SH-SY5Y (cell line): Measurements from ENCODE around the gene ROR1.

Experiments used
- GATA2 ChIP-seq: IDR thresholded peaks from 2 replicates; pipeline ENCODE4 v1.6.1; 2011; ENCODE audit warnings: mild to moderate bottlenecking, low read depth, low read length
- GATA3 ChIP-seq: IDR thresholded peaks from 2 replicates; pipeline ENCODE4 v1.6.1; 2011; ENCODE audit warnings: low read depth, mild to moderate bottlenecking, low read length, moderate library complexity

ROR1 gene

GRCh38 chr1:64135462-64136223 lies 361.8 kb downstream of the ROR1 start:
- TF ChIP-seq GATA3 (no peak), GATA2 (no peak)

DNA sequence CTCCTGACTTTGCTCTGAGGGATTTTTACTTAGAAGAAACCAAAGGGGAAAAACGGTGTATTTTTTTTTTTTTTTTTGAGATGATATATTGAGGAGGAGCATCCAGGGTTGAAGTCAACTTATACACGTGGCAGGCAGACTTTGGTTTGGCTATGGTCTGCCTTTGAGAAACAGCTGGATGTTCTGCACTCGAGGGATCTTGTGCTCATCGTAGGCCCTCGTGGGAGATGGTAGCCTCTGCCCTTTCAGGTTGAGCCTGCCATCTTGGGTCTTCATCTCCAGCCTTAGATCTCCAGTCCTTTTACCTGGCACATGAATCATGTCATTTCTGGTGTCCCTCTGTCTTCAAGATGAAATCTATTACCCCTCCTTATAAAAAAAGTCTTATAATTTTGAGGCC lies 362.5 kb downstream of the ROR1 start:
- TF ChIP-seq GATA2 (no peak), GATA3 (no peak)

GRCh38 chr1:64136752-64137411 lies 363.1 kb downstream of the ROR1 start:
- TF ChIP-seq GATA2: no peak
- no peak for TF ChIP-seq GATA3

- TF ChIP-seq GATA3 (no peak), GATA2 (no peak)
Measured at GRCh38 chr1:64137412-64137803, 363.6 kb downstream of the ROR1 start.

DNA sequence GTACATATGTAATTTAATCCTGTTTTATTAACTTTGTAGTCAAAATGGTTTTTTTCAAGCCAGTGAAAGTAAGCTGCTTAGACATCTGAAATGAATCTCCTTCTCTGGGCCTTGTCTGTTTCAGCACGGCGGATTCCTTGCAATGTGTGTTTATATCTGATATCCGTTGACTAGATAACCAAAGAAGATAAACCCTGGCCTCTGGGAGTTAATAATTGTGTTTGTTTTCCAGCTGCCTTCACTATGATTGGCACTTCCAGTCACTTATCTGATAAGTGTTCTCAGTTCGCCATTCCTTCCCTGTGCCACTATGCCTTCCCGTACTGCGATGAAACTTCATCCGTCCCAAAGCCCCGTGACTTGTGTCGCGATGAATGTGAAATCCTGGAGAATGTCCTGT lies 366.1 kb downstream of the ROR1 start:
- TF ChIP-seq GATA2 (peak; percentile 73), GATA3 (peak; percentile 79)

GRCh38 chr1:64140596-64140995 lies 366.8 kb downstream of the ROR1 start:
- TF ChIP-seq GATA3 (no peak), GATA2 (no peak)

GRCh38 chr1:64147045-64147724 lies 373.4 kb downstream of the ROR1 start:
- TF ChIP-seq GATA2 (no peak), GATA3 (no peak)

GRCh38 chr1:64147759-64148158 lies 373.9 kb downstream of the ROR1 start:
- TF ChIP-seq GATA2 (no peak), GATA3 (no peak)

DNA sequence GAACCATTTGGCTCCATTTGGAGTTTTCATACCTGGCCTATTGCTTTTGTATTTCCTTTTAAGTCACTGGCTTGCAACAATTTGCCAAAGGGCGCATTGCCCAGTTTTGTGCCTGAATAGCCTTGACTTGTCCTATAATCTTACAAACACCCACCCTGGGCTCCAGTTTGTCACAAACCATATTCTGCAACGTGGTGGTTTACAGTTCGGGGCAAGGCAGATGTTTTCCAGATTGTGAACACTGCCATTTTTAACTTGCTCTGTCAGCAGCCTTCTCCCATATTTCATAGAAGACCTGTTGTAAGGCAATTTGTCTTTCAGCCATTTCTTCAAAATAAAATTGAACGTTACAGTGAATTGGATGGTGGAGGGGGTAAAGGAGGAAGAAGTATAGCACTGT lies 376.4 kb downstream of the ROR1 start:
- TF ChIP-seq GATA3 (no peak), GATA2 (no peak)

GRCh38 chr1:64150729-64151230 lies 377.0 kb downstream of the ROR1 start:
- no peak for TF ChIP-seq GATA2

GRCh38 chr1:64155278-64155677 lies 381.5 kb downstream of the ROR1 start:
- no peak for TF ChIP-seq GATA3
- no peak for TF ChIP-seq GATA2

GRCh38 chr1:64161357-64161941 lies 387.6 kb downstream of the ROR1 start:
- no peak for TF ChIP-seq GATA2
- no peak for TF ChIP-seq GATA3

DNA sequence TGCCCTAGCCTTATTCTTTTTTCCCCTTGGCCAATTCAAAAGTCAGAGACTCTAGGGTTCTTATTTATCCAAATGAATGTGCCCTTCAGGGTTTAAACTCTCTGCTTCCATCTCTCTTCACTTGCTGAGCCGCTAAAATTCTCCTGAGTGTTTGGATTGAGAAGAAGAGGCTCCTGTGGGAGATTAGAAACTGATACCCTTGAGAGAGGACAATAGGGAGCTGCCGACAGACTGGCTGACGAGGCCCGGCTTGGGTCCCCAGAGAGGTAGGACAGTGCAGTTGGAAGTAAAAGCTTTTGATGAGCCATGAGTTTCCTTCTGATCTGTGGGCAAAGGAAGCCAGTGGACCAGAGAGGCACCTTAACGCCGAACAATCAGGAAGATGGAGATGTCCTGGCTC lies 388.3 kb downstream of the ROR1 start:
- no peak for TF ChIP-seq GATA3
- TF ChIP-seq GATA2: no peak

DNA sequence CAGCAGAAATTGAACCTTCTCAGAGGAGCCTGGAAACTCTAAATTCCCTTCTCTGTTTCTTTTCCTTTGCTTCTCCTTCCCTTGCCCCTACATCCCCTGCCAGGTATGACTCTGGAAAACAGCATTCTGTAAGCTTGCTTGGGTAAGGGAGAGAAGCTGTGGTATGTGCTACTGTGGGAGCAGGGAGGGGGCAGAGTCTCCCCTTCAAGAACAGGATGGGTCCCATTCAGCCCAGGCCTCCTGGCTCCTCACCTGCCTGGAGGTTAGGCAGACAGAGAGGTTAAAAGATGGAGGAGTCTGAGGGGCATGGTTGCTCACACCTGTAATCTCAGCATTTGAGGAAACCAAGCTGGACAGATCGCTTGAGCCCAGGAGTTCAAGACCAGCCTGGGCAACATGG lies 389.0 kb downstream of the ROR1 start:
- TF ChIP-seq GATA2: no peak
- no peak for TF ChIP-seq GATA3
